ENCODE measurements around the gene RABAC1.

- TF ChIP-seq, protein P1, sequence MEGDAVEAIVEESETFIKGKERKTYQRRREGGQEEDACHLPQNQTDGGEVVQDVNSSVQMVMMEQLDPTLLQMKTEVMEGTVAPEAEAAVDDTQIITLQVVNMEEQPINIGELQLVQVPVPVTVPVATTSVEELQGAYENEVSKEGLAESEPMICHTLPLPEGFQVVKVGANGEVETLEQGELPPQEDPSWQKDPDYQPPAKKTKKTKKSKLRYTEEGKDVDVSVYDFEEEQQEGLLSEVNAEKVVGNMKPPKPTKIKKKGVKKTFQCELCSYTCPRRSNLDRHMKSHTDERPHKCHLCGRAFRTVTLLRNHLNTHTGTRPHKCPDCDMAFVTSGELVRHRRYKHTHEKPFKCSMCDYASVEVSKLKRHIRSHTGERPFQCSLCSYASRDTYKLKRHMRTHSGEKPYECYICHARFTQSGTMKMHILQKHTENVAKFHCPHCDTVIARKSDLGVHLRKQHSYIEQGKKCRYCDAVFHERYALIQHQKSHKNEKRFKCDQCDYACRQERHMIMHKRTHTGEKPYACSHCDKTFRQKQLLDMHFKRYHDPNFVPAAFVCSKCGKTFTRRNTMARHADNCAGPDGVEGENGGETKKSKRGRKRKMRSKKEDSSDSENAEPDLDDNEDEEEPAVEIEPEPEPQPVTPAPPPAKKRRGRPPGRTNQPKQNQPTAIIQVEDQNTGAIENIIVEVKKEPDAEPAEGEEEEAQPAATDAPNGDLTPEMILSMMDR (IDR thresholded peaks at IDR 0.05): no peak
- TF ChIP-seq POLR2A (IDR thresholded peaks at IDR 0.05): no peak
These were observed 38.7 kb upstream of the RABAC1 start for GRCh38 chr19:41997851-41998229.

Measured in lower leg skin (tissue), 3 donors.